ENCODE data around the gene SCAPER. TPM values are rescaled to one million over a fixed set of nuclear protein-coding genes. Genes with fewer than 3 reads are reported as not detected.

SCAPER gene
- total and polyA plus RNA-seq, 4 donors = 3.3 to 18.0 (median 9.9) TPM

- Histone ChIP-seq H3K9me3 (ENCODE audit: control insufficient read depth in 4 of 4, low read length in 3 of 4) (peaks cover 0 to 3% (median 0%) of the 10 kb centered on the region in 4 donors), H3K9ac (ENCODE audit: low read depth in 1 of 2, low read length in 2 of 2) (no peak overlapping the region), H3K27me3 (ENCODE audit: control insufficient read depth in 4 of 4, insufficient read depth in 4 of 4, low read length in 3 of 4) (no peaks in the 10 kb centered on the region), H3K4me1 (ENCODE audit: control insufficient read depth in 4 of 4, insufficient read depth in 4 of 4, low read length in 3 of 4) (no peaks in the 10 kb centered on the region), H3K36me3 (ENCODE audit: control insufficient read depth in 4 of 4, insufficient read depth in 3 of 4, low read depth in 1 of 4, low read length in 3 of 4) (no peaks in the 10 kb centered on the region), H3K27ac (ENCODE audit: low read depth in 1 of 2, low read length in 2 of 2) (no peak overlapping the region), H3K4me3 (ENCODE audit: low read depth in 1 of 3, low read length in 3 of 3) (no peak overlapping the region)
- DNase-seq (ENCODE audit: low spot score) = no peak
- TF ChIP-seq FOXA1 (IDR thresholded peaks at IDR 0.05) = no peak
- TF ChIP-seq GABPA (IDR thresholded peaks at IDR 0.05 in 1 of 2, conservative IDR thresholded peaks at IDR 0.05 in 1 of 2) = no peak
- TF ChIP-seq MAX (IDR thresholded peaks at IDR 0.05) = no peak
- TF ChIP-seq RAD21 (IDR thresholded peaks at IDR 0.05) = no peak
- no peak for TF ChIP-seq SP1 (IDR thresholded peaks at IDR 0.05)
- no peak for TF ChIP-seq HNF4G (IDR thresholded peaks at IDR 0.05)
- TF ChIP-seq EGR1 (IDR thresholded peaks at IDR 0.05; ENCODE audit: low read depth in 2 of 2) = no peak
- no peak for TF ChIP-seq CTCF (IDR thresholded peaks at IDR 0.05; ENCODE audit: low read depth, low read length, missing input control)
- WGBS = 97% methylated on average over 3 of the region's 3 CpGs
These were observed 444.8 kb downstream of the SCAPER start for GRCh38 chr15:76460347-76460746.

- WGBS = 75% methylated on average over 1 of the region's 1 CpG
- no peak for DNase-seq (ENCODE audit: low spot score)
- Histone ChIP-seq H3K4me3 (ENCODE audit: low read depth in 1 of 3, low read length in 3 of 3) (no peak overlapping the region), H3K9ac (ENCODE audit: low read depth in 1 of 2, low read length in 2 of 2) (no peak overlapping the region), H3K4me1 (ENCODE audit: control insufficient read depth in 4 of 4, insufficient read depth in 4 of 4, low read length in 3 of 4) (no peaks in the 10 kb centered on the region), H3K9me3 (ENCODE audit: control insufficient read depth in 4 of 4, low read length in 3 of 4) (no peaks in the 10 kb centered on the region), H3K27me3 (ENCODE audit: control insufficient read depth in 4 of 4, insufficient read depth in 4 of 4, low read length in 3 of 4) (no peaks in the 10 kb centered on the region), H3K36me3 (ENCODE audit: control insufficient read depth in 4 of 4, insufficient read depth in 3 of 4, low read depth in 1 of 4, low read length in 3 of 4) (no peaks in the 10 kb centered on the region), H3K27ac (ENCODE audit: low read depth in 1 of 2, low read length in 2 of 2) (no peak overlapping the region)
- no peak for TF ChIP-seq RXRA (IDR thresholded peaks at IDR 0.05)
These were observed 453.6 kb downstream of the SCAPER start for GRCh38 chr15:76451540-76451939.

- TF ChIP-seq NR2F2 (IDR thresholded peaks at IDR 0.05) = no peak
- TF ChIP-seq FOXA1 (IDR thresholded peaks at IDR 0.05) = no peak
- TF ChIP-seq HNF4G (IDR thresholded peaks at IDR 0.05) = no peak
- no peak for TF ChIP-seq GABPA (IDR thresholded peaks at IDR 0.05 in 1 of 2, conservative IDR thresholded peaks at IDR 0.05 in 1 of 2)
- no peak for TF ChIP-seq ATF3 (IDR thresholded peaks at IDR 0.05)
- no peak for TF ChIP-seq RAD21 (IDR thresholded peaks at IDR 0.05)
- TF ChIP-seq MAX (IDR thresholded peaks at IDR 0.05) = no peak
- TF ChIP-seq RXRA (IDR thresholded peaks at IDR 0.05) = no peak
- no peak for TF ChIP-seq HNF4A (conservative IDR thresholded peaks at IDR 0.05)
- TF ChIP-seq TAF1 (conservative IDR thresholded peaks at IDR 0.05) = no peak
- no peak for TF ChIP-seq YY1 (IDR thresholded peaks at IDR 0.05)
- no peak for TF ChIP-seq EGR1 (IDR thresholded peaks at IDR 0.05; ENCODE audit: low read depth in 2 of 2)
- no peak for TF ChIP-seq JUND (IDR thresholded peaks at IDR 0.05)
- WGBS = 81% methylated on average over 1 of the region's 1 CpG
- H3K27ac ChIP-seq (ENCODE audit: low read depth in 1 of 2, low read length in 2 of 2) = no peak overlapping the region
- DNase-seq (ENCODE audit: low spot score) = no peak
- H3K36me3 ChIP-seq (ENCODE audit: control insufficient read depth in 4 of 4, insufficient read depth in 3 of 4, low read depth in 1 of 4, low read length in 3 of 4) = no peaks in the 10 kb centered on the region
- no peak overlapping the region for H3K4me3 ChIP-seq (ENCODE audit: low read depth in 1 of 3, low read length in 3 of 3)
- H3K9ac ChIP-seq (ENCODE audit: low read depth in 1 of 2, low read length in 2 of 2) = no peak overlapping the region
- no peaks in the 10 kb centered on the region for H3K27me3 ChIP-seq (ENCODE audit: control insufficient read depth in 4 of 4, insufficient read depth in 4 of 4, low read length in 3 of 4)
- no peaks in the 10 kb centered on the region for H3K9me3 ChIP-seq (ENCODE audit: control insufficient read depth in 4 of 4, low read length in 3 of 4)
- H3K4me1 ChIP-seq (ENCODE audit: control insufficient read depth in 4 of 4, insufficient read depth in 4 of 4, low read length in 3 of 4) = no peaks in the 10 kb centered on the region
These were observed 455.7 kb downstream of the SCAPER start for GRCh38 chr15:76449455-76449854.
